MM.1S (cell line): ENCODE measurements around the gene SYT1.
A peak's percentile ranks its signal among the peaks of the same experiment; 100 is the strongest.

Source experiments
- DNase-seq: peaks from one replicate; pipeline ENCODE4 v3.0.0-alpha.2; 2015
- H2AFZ ChIP-seq: fragments of 300-600 bp; sonication (generic); 2 replicates; pipeline ENCODE4 v1.6.0; 2016; ENCODE audit warnings: antibody characterized with exemption, low read length
- H3F3A ChIP-seq: fragments of 300-600 bp; sonication (generic); 2 replicates; pipeline ENCODE4 v1.6.1; 2016; ENCODE audit warnings: mild to moderate bottlenecking, antibody characterized with exemption, low read length, moderate library complexity, mixed read lengths; ENCODE audit not compliant: insufficient read depth
- H3K27ac ChIP-seq: fragments of 300-600 bp; sonication (generic); 2 replicates; pipeline ENCODE4 v1.5.1; 2016; ENCODE audit warnings: mild to moderate bottlenecking, low read length
- H3K27me3 ChIP-seq: fragments of 300-600 bp; sonication (generic); replicated peaks from 2 replicates; pipeline ENCODE4 v1.6.0; 2016; ENCODE audit warnings: low read length; ENCODE audit not compliant: insufficient read depth
- H3K36me3 ChIP-seq: fragments of 300-600 bp; sonication (generic); replicated peaks from 2 replicates; pipeline ENCODE4 v1.6.1; 2016; ENCODE audit warnings: mild to moderate bottlenecking, low read length, mixed read lengths; ENCODE audit not compliant: insufficient read depth
- H3K4me1 ChIP-seq: fragments of 300-600 bp; sonication (generic); 2 replicates; pipeline ENCODE4 v1.6.1; 2016; ENCODE audit warnings: low read length, mixed read lengths
- H3K4me2 ChIP-seq: fragments of 300-600 bp; sonication (generic); 2 replicates; pipeline ENCODE4 v1.6.0; 2016; ENCODE audit warnings: low read depth, low read length
- H3K4me3 ChIP-seq: fragments of 300-600 bp; sonication (generic); 2 replicates; pipeline ENCODE4 v1.5.1; 2016; ENCODE audit warnings: low read length, mixed read lengths
- H3K79me2 ChIP-seq: fragments of 300-600 bp; sonication (generic); 2 replicates; pipeline ENCODE4 v1.6.1; 2016; ENCODE audit warnings: mixed run types, low read length, mixed read lengths
- H3K9ac ChIP-seq: fragments of 300-600 bp; sonication (generic); 2 replicates; pipeline ENCODE4 v1.6.1; 2016; ENCODE audit warnings: low read length, mixed read lengths
- H3K9me2 ChIP-seq: fragments of 300-600 bp; sonication (generic); replicated peaks from 2 replicates; pipeline ENCODE4 v1.6.1; 2016; ENCODE audit warnings: mild to moderate bottlenecking, low read length, mixed read lengths; ENCODE audit not compliant: insufficient read depth
- H3K9me3 ChIP-seq: fragments of 300-600 bp; sonication (generic); replicated peaks from 2 replicates; pipeline ENCODE4 v1.6.1; 2016; ENCODE audit warnings: mild to moderate bottlenecking, low read length, mixed read lengths; ENCODE audit not compliant: insufficient read depth
- H4K20me1 ChIP-seq: fragments of 300-600 bp; sonication (generic); 2 replicates; pipeline ENCODE4 v1.6.1; 2016; ENCODE audit warnings: mild to moderate bottlenecking, low read length, moderate library complexity, mixed read lengths; ENCODE audit not compliant: insufficient read depth
- CTCF ChIP-seq: fragments of 300-600 bp; sonication (generic); IDR thresholded peaks from 2 replicates; pipeline ENCODE4 v1.5.1; 2016; ENCODE audit warnings: antibody characterized with exemption, low read length, mixed read lengths
- EZH2 ChIP-seq: fragments of 300-600 bp; sonication (generic); optimal IDR thresholded peaks from 2 replicates; pipeline ENCODE3; 2017; ENCODE audit warnings: low read depth, mild to moderate bottlenecking, antibody characterized with exemption, low read length, mixed read lengths
- EZH2phosphoT487 ChIP-seq: fragments of 300-600 bp; sonication (generic); IDR thresholded peaks from 2 replicates; pipeline ENCODE4 v1.6.1; 2018; ENCODE audit warnings: antibody characterized with exemption, low read length

Gene SYT1

GRCh38 chr12:78881685-78882084 is 17.1 kb downstream of the SYT1 start:
- no peaks in the 10 kb centered on the region for H3K9me3 ChIP-seq
- no peaks in the 10 kb centered on the region for H4K20me1 ChIP-seq
- no peaks in the 10 kb centered on the region for H3K27me3 ChIP-seq
- TF ChIP-seq CTCF (no peak), EZH2phosphoT487 (no peak), EZH2 (no peak)
- no peaks in the 10 kb centered on the region for H3K36me3 ChIP-seq
- no peak overlapping the region for H3K27ac ChIP-seq
- no peak overlapping the region for H3K9ac ChIP-seq
- no peak overlapping the region for H3K4me2 ChIP-seq
- H3K4me1 ChIP-seq = peaks cover 8% of the 10 kb centered on the region
- H2AFZ ChIP-seq = no peak overlapping the region
- no peak for DNase-seq
- H3F3A ChIP-seq = no peaks in the 10 kb centered on the region
- H3K9me2 ChIP-seq = no peaks in the 10 kb centered on the region
- H3K79me2 ChIP-seq = no peaks in the 10 kb centered on the region
- H3K4me3 ChIP-seq = no peak overlapping the region

DNA sequence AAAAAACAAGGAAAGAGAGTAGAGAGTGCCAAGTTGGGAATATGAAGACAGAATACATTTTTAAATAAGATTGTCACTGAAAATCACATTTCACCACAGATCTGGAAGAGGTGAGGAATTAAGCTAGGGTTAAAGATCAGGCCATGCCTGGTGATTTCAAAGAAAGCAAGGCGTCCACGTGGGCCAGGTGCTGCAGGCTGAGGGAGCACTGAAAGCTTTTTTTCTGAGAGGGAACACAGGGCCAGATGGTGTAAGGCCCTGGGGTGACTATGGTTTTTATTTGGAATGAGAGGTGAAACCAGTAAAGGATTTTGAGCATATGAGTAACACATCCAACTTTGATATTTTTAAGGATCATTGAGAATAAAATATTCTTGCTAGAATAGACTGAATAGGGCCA is 20.9 kb downstream of the SYT1 start:
- no peaks in the 10 kb centered on the region for H3K36me3 ChIP-seq
- peaks cover 9% of the 10 kb centered on the region for H3F3A ChIP-seq
- no peak overlapping the region for H3K4me3 ChIP-seq
- DNase-seq = peak; percentile 23
- no peaks in the 10 kb centered on the region for H4K20me1 ChIP-seq
- no peaks in the 10 kb centered on the region for H3K9me2 ChIP-seq
- peaks cover 27% of the 10 kb centered on the region for H3K4me1 ChIP-seq
- no peaks in the 10 kb centered on the region for H3K79me2 ChIP-seq
- no peak overlapping the region for H3K27ac ChIP-seq
- no peak overlapping the region for H2AFZ ChIP-seq
- no peak overlapping the region for H3K9ac ChIP-seq
- H3K27me3 ChIP-seq = no peaks in the 10 kb centered on the region
- TF ChIP-seq EZH2phosphoT487 (no peak), CTCF (no peak)
- no peak overlapping the region for H3K4me2 ChIP-seq
- no peaks in the 10 kb centered on the region for H3K9me3 ChIP-seq

GRCh38 chr12:78886719-78887407 is 22.3 kb downstream of the SYT1 start:
- H3K9ac ChIP-seq = no peak overlapping the region
- H3K9me3 ChIP-seq = no peaks in the 10 kb centered on the region
- H2AFZ ChIP-seq = no peak overlapping the region
- H3K79me2 ChIP-seq = no peaks in the 10 kb centered on the region
- H3F3A ChIP-seq = peaks cover 11% of the 10 kb centered on the region
- H3K4me2 ChIP-seq = no peak overlapping the region
- TF ChIP-seq CTCF (no peak), EZH2 (no peak), EZH2phosphoT487 (no peak)
- H3K4me3 ChIP-seq = no peak overlapping the region
- H3K9me2 ChIP-seq = no peaks in the 10 kb centered on the region
- no peak overlapping the region for H3K27ac ChIP-seq
- DNase-seq = no peak
- H3K27me3 ChIP-seq = no peaks in the 10 kb centered on the region
- H4K20me1 ChIP-seq = no peaks in the 10 kb centered on the region
- peaks cover 35% of the 10 kb centered on the region for H3K4me1 ChIP-seq
- no peaks in the 10 kb centered on the region for H3K36me3 ChIP-seq
